ENCODE measurements around the gene BANP.

GRCh38 chr16:88052661-88053060 lies 101.4 kb downstream of the BANP start:
- TF ChIP-seq POLR2A (IDR thresholded peaks at IDR 0.05) (no peak), CTCF (IDR thresholded peaks at IDR 0.05) (no peak)

Measured in breast epithelium (tissue), 3 donors.